MCF 10A (cell line): ENCODE data around the gene NPC2. TPM values are rescaled to one million over a fixed set of nuclear protein-coding genes. Genes with fewer than 3 reads are reported as not detected.

Source experiments
- BruUV-seq: library from RNA; stranded (reverse); fragments of 400-500 nt; replicated peaks from 2 replicates; lab custom pipeline; 2021; lab: Mats Ljungman, UMichigan
- CTCF ChIA-PET: fragments of 300-600 bp; sonication (Branson Sonifier 250); formaldehyde crosslinking; extraction: SDS; loops from one replicate; lab custom pipeline; 2021; ENCODE audit warnings: antibody characterized with exemption, inconsistent platforms; lab: Yijun Ruan, JAX
- POLR2A ChIA-PET: fragments of 300-600, 350-650 bp; sonication (Branson Sonifier 250); formaldehyde crosslinking; extraction: SDS; loops from one replicate; lab custom pipeline; 2020; ENCODE audit warnings: antibody characterized with exemption, inconsistent platforms; lab: Yijun Ruan, JAX
- DNase-seq: peaks from one replicate; pipeline ENCODE4 v3.0.0-alpha.2; 2018; ENCODE audit not compliant: unreplicated experiment
- H3K27ac Mint-ChIP-seq: one replicate; pipeline ENCODE4 v1.8.0; 2022; ENCODE audit warnings: mild to moderate bottlenecking, low read depth, mixed read lengths; ENCODE audit not compliant: unreplicated experiment
- H3K27me3 Mint-ChIP-seq: one replicate; pipeline ENCODE4 v1.8.0; 2022; ENCODE audit warnings: mixed read lengths; ENCODE audit not compliant: insufficient read depth, unreplicated experiment
- H3K36me3 Mint-ChIP-seq: one replicate; pipeline ENCODE4 v1.8.0; 2022; ENCODE audit warnings: mild to moderate bottlenecking, moderate library complexity, mixed read lengths; ENCODE audit not compliant: insufficient read depth, unreplicated experiment
- H3K4me1 Mint-ChIP-seq: one replicate; pipeline ENCODE4 v1.8.0; 2022; ENCODE audit warnings: mixed read lengths; ENCODE audit not compliant: insufficient read depth, unreplicated experiment
- H3K4me3 Mint-ChIP-seq: one replicate; pipeline ENCODE4 v1.8.0; 2022; ENCODE audit warnings: mild to moderate bottlenecking, moderate library complexity, mixed read lengths; ENCODE audit not compliant: unreplicated experiment
- H3K9me3 Mint-ChIP-seq: one replicate; pipeline ENCODE4 v1.8.0; 2022; ENCODE audit warnings: mixed read lengths; ENCODE audit not compliant: unreplicated experiment
- CTCF ChIP-seq: fragments of 200-600 bp; IDR thresholded peaks from one replicate; pipeline ENCODE4 v1.8.0; 2022; ENCODE audit warnings: antibody characterized with exemption, mild to moderate bottlenecking; ENCODE audit not compliant: unreplicated experiment
- intact Hi-C: fragments of 100-400 bp; cut with micrococcal nuclease; formaldehyde crosslinking; loops from 2 replicates; pipeline ENCODE4 v1.14.1; 2022
- total RNA-seq: library from RNA; stranded (reverse); gene quantifications from 2 replicates; pipeline ENCODE4 v1.2.3, GENCODE V29; 2022

NPC2 gene
- total RNA-seq, 1 experiment from 2014 or later: 128 TPM

GRCh38 chr14:74502236-74503019 is 9.3 kb upstream of the NPC2 start:
- BruUV-seq: no TSS peak

GRCh38 chr14:74501691-74502090 is 8.6 kb upstream of the NPC2 start:
- ChIA-PET CTCF (interaction anchor here (0.6 to 2.0 kb wide), 11 partner anchors 17 to 284 kb away, joined by 3 to 8 read pairs (median 3); no protein-coding TSS in a partner anchor), POLR2A (interaction anchor here (0.6 to 1.4 kb wide), 8 partner anchors 7 to 107 kb away, joined by 3 to 10 read pairs (median 4); partner anchors contain the start of genes ISCA2 and NPC2)
- intact Hi-C loops: loop anchor here (1.0 to 2.0 kb wide), 2 partner anchors 107 to 303 kb away; no protein-coding TSS in a partner anchor
- TF ChIP-seq CTCF: no peak
- no peak for DNase-seq
- Mint-ChIP-seq H3K27me3 (no peaks in the 10 kb centered on the region), H3K9me3 (no peaks in the 10 kb centered on the region), H3K36me3 (peaks cover 16% of the 10 kb centered on the region), H3K27ac (peak overlapping the region; percentile 23), H3K4me3 (no peak overlapping the region), H3K4me1 (peaks cover 14% of the 10 kb centered on the region)
- no TSS peak for BruUV-seq

More at GRCh38 chr14:74502236-74503019, 9.3 kb upstream of the NPC2 start:
- ChIA-PET CTCF (interaction anchor here (0.6 to 2.0 kb wide), 21 partner anchors 9 to 302 kb away, joined by 3 to 8 read pairs (median 3); no protein-coding TSS in a partner anchor), POLR2A (interaction anchor here (0.6 to 1.4 kb wide), 10 partner anchors 8 to 378 kb away, joined by 3 to 10 read pairs (median 4); partner anchors contain the start of genes ISCA2 and NPC2)
- peaks cover 22% of the 10 kb centered on the region for H3K36me3 Mint-ChIP-seq
- peaks cover 14% of the 10 kb centered on the region for H3K4me1 Mint-ChIP-seq
- intact Hi-C loops: loop anchor here (2.0 kb wide), 1 partner anchor 106 kb away; no protein-coding TSS in a partner anchor
- no peak overlapping the region for H3K4me3 Mint-ChIP-seq
- H3K27me3 Mint-ChIP-seq: no peaks in the 10 kb centered on the region
- TF ChIP-seq CTCF: peak; percentile 53
- peak; percentile 42 for DNase-seq
- no peaks in the 10 kb centered on the region for H3K9me3 Mint-ChIP-seq
- H3K27ac Mint-ChIP-seq: peak overlapping the region; percentile 23

GRCh38 chr14:74501135-74501614 is 8.1 kb upstream of the NPC2 start:
- no TSS peak for BruUV-seq
- POLR2A ChIA-PET: interaction anchor here (0.6 to 1.4 kb wide), 2 partner anchors 8 kb away, joined by 3 to 10 read pairs; partner anchors contain the start of genes ISCA2 and NPC2
- intact Hi-C loops: loop anchor here (1.0 kb wide), 1 partner anchor 303 kb away; no protein-coding TSS in a partner anchor
- DNase-seq: peak; percentile 63
- CTCF ChIA-PET: interaction anchor here (0.6 to 2.0 kb wide), 18 partner anchors 9 to 281 kb away, joined by 3 to 8 read pairs (median 3); partner anchors contain the start of gene LTBP2
- Mint-ChIP-seq H3K27me3 (no peaks in the 10 kb centered on the region), H3K9me3 (no peaks in the 10 kb centered on the region), H3K4me3 (no peak overlapping the region), H3K36me3 (peaks cover 16% of the 10 kb centered on the region), H3K4me1 (peaks cover 14% of the 10 kb centered on the region), H3K27ac (no peak overlapping the region)
- TF ChIP-seq CTCF: peak; percentile 53
